GM12872 (cell line): ENCODE measurements around the gene XPR1.

ENCODE experiments used
- TF ChIP-seq, protein P1 (sequence below): IDR thresholded peaks from 3 replicates; pipeline ENCODE4 v1.5.1; 2011; ENCODE audit warnings: low read depth, mild to moderate bottlenecking, low read length, moderate library complexity; ENCODE audit not compliant: insufficient read depth

Gene XPR1

DNA sequence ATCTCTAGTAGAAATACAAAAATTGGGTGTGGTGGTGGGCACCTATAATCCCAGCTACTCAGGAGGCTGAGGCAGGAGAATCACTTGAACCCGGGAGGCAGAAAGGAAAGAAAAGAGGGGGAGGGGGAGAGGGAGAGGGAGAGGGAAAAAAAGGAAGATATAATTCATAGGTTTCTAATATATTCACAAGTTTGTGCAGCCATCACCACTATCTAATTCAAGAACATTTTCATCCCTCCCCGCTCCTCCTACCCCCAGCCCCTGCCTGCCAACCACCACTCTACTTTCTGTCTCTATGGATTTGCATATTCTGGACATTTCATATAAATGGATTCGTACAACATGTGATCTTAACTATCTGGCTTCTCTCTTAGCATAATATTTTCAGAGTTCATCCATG is 147.8 kb downstream of the XPR1 start:
- TF ChIP-seq, protein P1, sequence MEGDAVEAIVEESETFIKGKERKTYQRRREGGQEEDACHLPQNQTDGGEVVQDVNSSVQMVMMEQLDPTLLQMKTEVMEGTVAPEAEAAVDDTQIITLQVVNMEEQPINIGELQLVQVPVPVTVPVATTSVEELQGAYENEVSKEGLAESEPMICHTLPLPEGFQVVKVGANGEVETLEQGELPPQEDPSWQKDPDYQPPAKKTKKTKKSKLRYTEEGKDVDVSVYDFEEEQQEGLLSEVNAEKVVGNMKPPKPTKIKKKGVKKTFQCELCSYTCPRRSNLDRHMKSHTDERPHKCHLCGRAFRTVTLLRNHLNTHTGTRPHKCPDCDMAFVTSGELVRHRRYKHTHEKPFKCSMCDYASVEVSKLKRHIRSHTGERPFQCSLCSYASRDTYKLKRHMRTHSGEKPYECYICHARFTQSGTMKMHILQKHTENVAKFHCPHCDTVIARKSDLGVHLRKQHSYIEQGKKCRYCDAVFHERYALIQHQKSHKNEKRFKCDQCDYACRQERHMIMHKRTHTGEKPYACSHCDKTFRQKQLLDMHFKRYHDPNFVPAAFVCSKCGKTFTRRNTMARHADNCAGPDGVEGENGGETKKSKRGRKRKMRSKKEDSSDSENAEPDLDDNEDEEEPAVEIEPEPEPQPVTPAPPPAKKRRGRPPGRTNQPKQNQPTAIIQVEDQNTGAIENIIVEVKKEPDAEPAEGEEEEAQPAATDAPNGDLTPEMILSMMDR: no peak

DNA sequence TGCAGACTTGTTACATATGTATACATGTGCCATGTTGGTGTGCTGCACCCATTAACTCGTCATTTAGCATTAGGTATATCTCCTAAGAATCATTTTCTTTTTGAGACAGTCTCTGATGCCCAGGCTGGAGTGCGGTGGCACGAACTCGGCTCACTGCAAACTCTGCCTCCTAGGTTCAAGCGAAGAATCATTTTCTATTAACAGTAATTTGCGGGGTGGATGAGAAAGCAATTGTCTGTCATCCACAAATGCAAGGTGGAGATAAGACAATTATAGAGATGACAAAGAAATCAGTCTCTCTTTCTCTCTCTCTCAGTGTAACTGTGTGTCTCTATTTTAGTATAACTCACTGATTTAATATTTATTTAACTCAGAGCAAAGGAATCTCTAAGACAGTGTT is 149.9 kb downstream of the XPR1 start:
- TF ChIP-seq, protein P1: no peak

GRCh38 chr1:180785291-180785690 is 153.5 kb downstream of the XPR1 start:
- TF ChIP-seq, protein P1: no peak

GRCh38 chr1:180785887-180786286 is 154.1 kb downstream of the XPR1 start:
- TF ChIP-seq, protein P1: no peak

- TF ChIP-seq, protein P1: no peak
These were observed 154.8 kb downstream of the XPR1 start for GRCh38 chr1:180786624-180787023.

GRCh38 chr1:180787628-180788307 is 155.9 kb downstream of the XPR1 start:
- TF ChIP-seq, protein P1: no peak

DNA sequence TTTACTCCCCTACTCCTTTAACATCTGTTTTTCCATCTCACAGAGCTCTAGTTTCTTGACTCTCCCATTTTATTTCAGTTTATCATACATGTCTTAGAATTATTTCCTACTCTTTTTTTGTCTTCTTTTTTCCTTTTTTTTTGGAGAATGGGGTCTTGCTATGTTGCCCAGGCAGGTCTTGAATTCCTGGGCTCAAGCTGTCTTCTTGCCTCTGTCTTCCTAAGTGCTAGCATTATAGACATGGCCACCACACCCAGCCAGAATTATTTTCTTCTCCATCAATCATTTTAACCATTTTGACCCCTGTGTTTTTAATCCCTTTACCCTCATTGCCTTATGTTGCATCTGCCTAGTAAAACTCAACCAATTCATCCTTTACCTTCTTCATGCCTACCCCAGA is 157.6 kb downstream of the XPR1 start:
- TF ChIP-seq, protein P1: no peak
